Stomach (tissue), 9 donors: ENCODE results near the gene PFDN6. TPM values are rescaled to one million over a fixed set of nuclear protein-coding genes. Genes with fewer than 3 reads are reported as not detected.
"Not testable (repeated sequence)": the region's sequence is repeated elsewhere in the genome, so short reads cannot be mapped to it uniquely, and the experiment has no call there.

Source experiments
- DNase-seq, 2 donors: peaks; one replicate each; pipeline versions ENCODE4 v3.0.0 to v3.0.0-alpha.2; 2013 to 2019
- H3K27ac ChIP-seq, 5 donors: fragments of 200-600 bp in 4 of 5; sonication (generic) in 4 of 5; one replicate each; pipeline ENCODE4 v1.5.1; 2013 to 2019; ENCODE audit warnings: mild to moderate bottlenecking in 1 of 5, moderate library complexity in 1 of 5
- H3K27me3 ChIP-seq, 3 donors: fragments of 200-600 bp; sonication (generic); one replicate each; pipeline ENCODE4 v1.5.1; 2017 to 2019; ENCODE audit warnings: mixed run types in 1 of 3
- H3K36me3 ChIP-seq, 4 donors: fragments of 200-600 bp; sonication (generic); 1 replicate in 3 of 4; 2 replicates in 1 of 4; pipeline ENCODE4 v1.5.1; 2016 to 2019
- H3K4me1 ChIP-seq, 4 donors: fragments of 200-600 bp; sonication (generic); one replicate each; pipeline ENCODE4 v1.5.1; 2016 to 2019
- H3K4me3 ChIP-seq, 4 donors: fragments of 200-600 bp; sonication (generic) in 3 of 4; one replicate each; pipeline ENCODE4 v1.5.1; 2016 to 2019; ENCODE audit warnings: mild to moderate bottlenecking in 1 of 4
- H3K9me3 ChIP-seq, 4 donors: fragments of 200-600 bp; sonication (generic); one replicate each; pipeline ENCODE4 v1.5.1; 2016 to 2019
- CTCF ChIP-seq, 7 experiments: fragments of 450-650 bp in 4 of 7; fragments of 200-600 bp in 3 of 7; sonication (generic) in 3 of 7; IDR thresholded peaks; one replicate each; pipeline ENCODE4 v1.5.1; 2016 to 2019; ENCODE audit warnings: antibody characterized with exemption in 7 of 7, control low read depth in 2 of 7, mild to moderate bottlenecking in 1 of 7
- EP300 ChIP-seq: sonication (generic); formaldehyde crosslinking; IDR thresholded peaks from one replicate; pipeline ENCODE4 v1.6.1; 2017; ENCODE audit warnings: antibody characterized with exemption
- POLR2A ChIP-seq, 4 donors: fragments of 450-650 bp; IDR thresholded peaks; one replicate each; pipeline ENCODE4 v1.6.1; 2016; ENCODE audit warnings: antibody characterized with exemption in 4 of 4, control low read depth in 2 of 4, mild to moderate bottlenecking in 1 of 4, moderate library complexity in 1 of 4
- POLR2AphosphoS5 ChIP-seq, 3 donors: sonication (generic); formaldehyde crosslinking; IDR thresholded peaks; one replicate each; pipeline ENCODE4 v1.6.1; 2016; ENCODE audit warnings: antibody characterized with exemption in 3 of 3
- WGBS, 5 donors: extraction: QIAGEN DNeasy Blood & Tissue Kit in 3 of 5; methylation state at CpG; one replicate each; pipeline versions ENCODE4 v1.1.5 to v1.1.7; 2013 to 2018; 5-methylcytosine and 5-hydroxymethylcytosine counted together
- intact Hi-C: fragments of 100-400 bp; cut with DNase I; formaldehyde crosslinking; loops from one replicate; pipeline ENCODE4 v1.15.1; 2023; ENCODE audit warnings: low total_unique reads
- polyA plus RNA-seq, 3 donors: library from polyadenylated mRNA; stranded (reverse); fragments of 200-250 nt; gene quantifications; one replicate each; pipeline ENCODE4 v1.2.3, GENCODE V29; 2013
- total RNA-seq, 5 donors: library from RNA; depleted of rRNA; stranded (reverse); fragments of >200 nt; gene quantifications; one replicate each; pipeline versions ENCODE4 v1.1.0 to v1.2.3, GENCODE V29; 2014 to 2016
- donor health status: healthy with polysubstance abuse.
- donor health status: Bipolar disorder and iron deficiency.
- donor health status: healthy.

Gene PFDN6
- total and polyA plus RNA-seq, 8 donors: 9.7 to 265 (median 32.9) TPM; not detected in 1

DNA sequence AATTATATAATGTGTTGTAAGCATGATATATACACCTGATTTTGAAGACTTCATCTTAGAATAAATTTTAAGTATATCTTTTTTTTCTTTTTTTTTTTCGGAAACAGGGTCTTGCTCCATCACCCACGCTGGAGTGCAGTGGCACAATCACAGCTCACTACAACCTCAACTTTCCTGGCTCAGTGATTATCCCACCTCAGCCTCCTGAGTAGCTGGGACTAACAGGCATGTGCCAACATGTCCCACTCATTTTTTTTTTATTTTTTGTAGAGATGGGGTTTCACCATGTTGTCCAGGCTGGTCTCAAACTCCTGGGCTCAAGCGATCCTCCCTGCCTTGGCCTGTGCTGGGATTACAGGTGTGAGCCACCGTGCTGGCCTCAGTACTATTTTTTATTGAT lies 34.8 kb upstream of the PFDN6 start:
- Histone ChIP-seq H3K27me3 (no peaks in the 10 kb centered on the region), H3K27ac (no peak overlapping the region), H3K4me3 (no peak overlapping the region), H3K4me1 (peaks cover 11 to 21% (median 13%) of the 10 kb centered on the region in 4 donors), H3K9me3 (peaks cover 0 to 9% (median 3%) of the 10 kb centered on the region in 4 donors), H3K36me3 (peaks cover 12 to 56% (median 50%) of the 10 kb centered on the region in 4 donors)
- no peak for DNase-seq
- 92 to 99% (median 95%) methylated on average over 4 of the region's 4 CpGs for WGBS, 5 donors
- no peak for TF ChIP-seq POLR2A (IDR thresholded peaks at IDR 0.05)
- TF ChIP-seq CTCF (IDR thresholded peaks at IDR 0.05): no peak
- TF ChIP-seq EP300: no peak
- TF ChIP-seq POLR2AphosphoS5 (IDR thresholded peaks at IDR 0.05): no peak
- intact Hi-C loops: no loop called here

DNA sequence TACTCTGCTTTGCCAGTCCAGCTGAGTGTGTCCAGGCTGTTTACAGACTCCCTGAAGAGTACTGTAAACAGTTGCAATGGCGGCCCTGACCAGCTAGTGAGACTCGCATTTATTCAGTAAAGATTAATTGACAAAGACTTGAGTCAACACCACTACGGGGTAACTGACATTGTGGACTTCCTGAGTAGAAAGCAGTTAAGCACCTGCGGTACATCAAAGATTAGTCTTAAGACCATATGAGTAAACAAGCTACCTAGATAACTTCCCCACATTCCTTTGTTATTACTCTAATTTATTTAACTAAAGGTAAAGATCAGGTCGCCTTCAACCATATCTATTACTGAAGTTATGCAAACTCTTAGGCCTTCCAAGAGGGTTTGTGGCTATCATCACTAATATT lies 30.4 kb upstream of the PFDN6 start:
- DNase-seq: no peak
- no peak for TF ChIP-seq POLR2AphosphoS5 (IDR thresholded peaks at IDR 0.05)
- TF ChIP-seq EP300: no peak
- no peak for TF ChIP-seq CTCF (IDR thresholded peaks at IDR 0.05)
- TF ChIP-seq POLR2A (IDR thresholded peaks at IDR 0.05): no peak
- H3K27ac ChIP-seq: no peak overlapping the region
- H3K27me3 ChIP-seq: no peaks in the 10 kb centered on the region
- 26 to 61% (median 38%) methylated on average over 5 of the region's 5 CpGs for WGBS, 5 donors
- H3K4me3 ChIP-seq: no peak overlapping the region
- intact Hi-C loops: no loop called here
- peaks cover 18 to 83% (median 77%) of the 10 kb centered on the region in 4 donors for H3K36me3 ChIP-seq
- H3K4me1 ChIP-seq: no peaks in the 10 kb centered on the region
- peaks cover 0 to 9% (median 3%) of the 10 kb centered on the region in 4 donors for H3K9me3 ChIP-seq

- H3K27ac ChIP-seq, H3K4me3 ChIP-seq, DNase-seq, H3K9me3 ChIP-seq, intact Hi-C loops, H3K4me1 ChIP-seq, H3K27me3 ChIP-seq: not testable (repeated sequence)
- peaks cover 38 to 96% (median 94%) of the 10 kb centered on the region in 4 donors for H3K36me3 ChIP-seq
- 92 to 99% (median 95%) methylated on average over 3 of the region's 3 CpGs for WGBS, 5 donors
Measured at GRCh38 chr6:33262490-33262889, 26.9 kb upstream of the PFDN6 start.

DNA sequence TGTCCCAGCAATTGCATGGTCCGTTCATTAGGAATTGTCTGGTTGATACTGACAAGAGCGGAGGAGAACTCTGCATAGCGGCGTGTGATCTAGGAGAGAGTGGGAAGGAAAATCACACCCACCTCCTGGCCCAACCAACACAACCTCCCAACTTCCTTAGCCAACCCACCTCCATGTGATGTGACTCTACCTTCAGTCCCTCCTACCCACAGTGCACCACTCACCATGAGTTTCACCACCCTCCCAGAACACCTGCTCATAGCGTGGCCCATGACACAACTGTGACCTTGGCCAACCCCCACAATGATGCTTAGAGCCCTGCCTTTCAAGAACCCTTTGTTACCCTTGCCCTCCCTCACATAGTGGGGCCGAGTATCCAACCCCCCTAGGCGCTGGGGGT lies 25.4 kb upstream of the PFDN6 start:
- no peak overlapping the region for H3K4me3 ChIP-seq
- H3K4me1 ChIP-seq: peaks cover 0 to 2% (median 0%) of the 10 kb centered on the region in 4 donors
- H3K9me3 ChIP-seq: peaks cover 0 to under 1% (median 0%) of the 10 kb centered on the region in 4 donors
- DNase-seq: no peak
- H3K36me3 ChIP-seq: peaks cover 46 to 98% (median 97%) of the 10 kb centered on the region in 4 donors
- TF ChIP-seq CTCF (IDR thresholded peaks at IDR 0.05): no peak
- TF ChIP-seq POLR2AphosphoS5 (IDR thresholded peaks at IDR 0.05): no peak
- no peak for TF ChIP-seq POLR2A (IDR thresholded peaks at IDR 0.05)
- no peak for TF ChIP-seq EP300
- no peak overlapping the region for H3K27ac ChIP-seq
- H3K27me3 ChIP-seq: no peaks in the 10 kb centered on the region
- WGBS, 5 donors: 84 to 97% (median 93%) methylated on average over 7 of the region's 7 CpGs
- intact Hi-C loops: no loop called here

- Histone ChIP-seq H3K4me3 (peak overlapping the region; percentile 63 to 77 (median 70)), H3K4me1 (peaks cover 37 to 61% (median 56%) of the 10 kb centered on the region in 4 donors), H3K27me3 (no peaks in the 10 kb centered on the region), H3K36me3 (peaks cover 57 to 66% (median 65%) of the 10 kb centered on the region in 4 donors), H3K9me3 (no peaks in the 10 kb centered on the region), H3K27ac (peak overlapping the region; percentile 91 to 96 (median 93))
- no peak for DNase-seq
- 1 to 7% (median 2%) methylated on average over 7 of the region's 7 CpGs for WGBS, 5 donors
- no peak for TF ChIP-seq POLR2A (IDR thresholded peaks at IDR 0.05)
- no peak for TF ChIP-seq EP300
- no peak for TF ChIP-seq CTCF (IDR thresholded peaks at IDR 0.05)
- TF ChIP-seq POLR2AphosphoS5 (IDR thresholded peaks at IDR 0.05): no peak
- intact Hi-C loops: no loop called here
Measured at GRCh38 chr6:33271117-33271467, 18.3 kb upstream of the PFDN6 start.
